Endodermal cell (in vitro differentiated cells): ENCODE data around the gene CRELD2. TPM values are rescaled to one million over a fixed set of nuclear protein-coding genes. Genes with fewer than 3 reads are reported as not detected.

ENCODE experiments used
- DNase-seq: peaks from one replicate; pipeline ENCODE4 v3.0.0-alpha.2; 2017
- H3K27ac ChIP-seq: 2 replicates; pipeline ENCODE4 v1.5.1; 2013; ENCODE audit warnings: mild to moderate bottlenecking, low read depth, low read length, moderate library complexity
- H3K27me3 ChIP-seq: 2 replicates; pipeline ENCODE4 v1.6.1; 2013; ENCODE audit warnings: mild to moderate bottlenecking, low read length, moderate library complexity; ENCODE audit not compliant: insufficient read depth, control insufficient read depth, poor library complexity, severe bottlenecking
- H3K36me3 ChIP-seq: 2 replicates; pipeline ENCODE4 v1.7.0; 2013; ENCODE audit warnings: mild to moderate bottlenecking, low read length, moderate library complexity; ENCODE audit not compliant: control insufficient read depth, insufficient read depth
- H3K4me1 ChIP-seq: one replicate; pipeline ENCODE4 v1.7.0; 2013; ENCODE audit warnings: low read length; ENCODE audit not compliant: control insufficient read depth, insufficient read depth
- H3K4me3 ChIP-seq: 2 replicates; pipeline ENCODE4 v1.5.1; 2013; ENCODE audit warnings: mild to moderate bottlenecking, low read length, moderate library complexity
- H3K9ac ChIP-seq: 2 replicates; pipeline ENCODE4 v1.6.1; 2013; ENCODE audit warnings: mild to moderate bottlenecking, low read length, moderate library complexity; ENCODE audit not compliant: poor library complexity, severe bottlenecking; ENCODE audit errors: extremely low read depth
- H3K9me3 ChIP-seq: 2 replicates; pipeline ENCODE4 v1.6.1; 2013; ENCODE audit warnings: mild to moderate bottlenecking, low read length, moderate library complexity; ENCODE audit not compliant: control insufficient read depth
- H3K27ac Mint-ChIP-seq: 2 replicates; pipeline ENCODE4 v1.8.0; 2020; ENCODE audit warnings: mixed read lengths
- H3K27me3 Mint-ChIP-seq: 2 replicates; pipeline ENCODE4 v1.8.0; 2021; ENCODE audit warnings: mild to moderate bottlenecking, mixed read lengths; ENCODE audit not compliant: insufficient read depth
- H3K36me3 Mint-ChIP-seq: 2 replicates; pipeline ENCODE4 v1.8.0; 2020; ENCODE audit warnings: low read depth, mixed read lengths
- H3K4me1 Mint-ChIP-seq: 2 replicates; pipeline ENCODE4 v1.8.0; 2020; ENCODE audit warnings: mixed read lengths
- H3K4me3 Mint-ChIP-seq: 2 replicates; pipeline ENCODE4 v1.8.0; 2020; ENCODE audit warnings: mild to moderate bottlenecking, moderate library complexity, mixed read lengths
- H3K9me3 Mint-ChIP-seq: 2 replicates; pipeline ENCODE4 v1.8.0; 2020; ENCODE audit warnings: mild to moderate bottlenecking, mixed read lengths
- CTCF ChIP-seq: fragments of 200-600 bp; sonication (generic); conservative IDR thresholded peaks from 2 replicates; pipeline ENCODE4 v1.5.0; 2021; ENCODE audit warnings: antibody characterized with exemption, mild to moderate bottlenecking
- WGBS, 2 experiments: methylation state at CpG; one replicate each; pipeline versions ENCODE4 v1.1.5 to v1.1.7; 2013; ENCODE audit warnings: missing lambda C conversion rate in 2 of 2, mixed read lengths in 1 of 2; ENCODE audit not compliant: insufficient coverage in 1 of 2, insufficient read length in 1 of 2; 5-methylcytosine and 5-hydroxymethylcytosine counted together
- total RNA-seq, 2 donors: library from RNA; stranded (reverse); fragmentation: NEBNext Ultra II Directional in 1 of 2; extraction: Animal tissue kit (Norgen Biotek cat#: 25700) in 1 of 2; gene quantifications; 2 replicates in 1 of 2; 3 replicates in 1 of 2; pipeline ENCODE4 v1.2.1, GENCODE V29; 2021

The CRELD2 gene
- total RNA-seq, 2 donors from 2014 or later = 39.8 to 62.9 TPM

DNA sequence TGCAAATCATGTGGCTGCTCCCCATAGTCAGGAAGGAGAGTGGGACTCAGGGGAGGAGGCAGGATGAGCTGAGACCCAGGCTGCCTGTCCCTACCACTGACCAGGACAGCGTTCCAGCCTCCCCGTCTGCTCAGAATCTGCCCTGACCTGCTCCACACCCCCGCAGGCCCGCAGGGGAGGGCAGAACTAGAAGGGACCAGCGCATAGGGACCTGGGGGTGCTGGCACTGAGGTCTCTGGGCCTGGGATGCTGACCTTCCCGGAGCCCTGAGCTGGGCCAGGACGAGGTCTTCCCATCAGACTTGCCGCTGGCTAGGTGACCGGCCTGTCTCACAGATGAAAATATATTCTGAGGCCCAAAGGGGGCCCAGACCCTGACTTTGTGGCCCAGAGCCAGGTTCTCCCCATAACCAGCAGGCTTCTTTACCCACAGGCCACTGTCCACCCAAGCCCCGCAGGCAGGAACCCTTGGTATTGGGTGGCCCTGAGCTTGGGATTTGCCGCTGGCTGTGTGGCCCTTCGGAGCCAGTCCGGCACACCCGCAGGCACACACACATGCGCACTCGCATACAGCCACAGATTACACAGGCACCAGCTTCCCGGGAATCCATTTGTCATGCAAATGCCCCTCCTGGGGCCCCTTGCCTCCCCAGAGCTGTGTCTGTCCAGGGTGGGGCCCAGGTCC is 28.3 kb downstream of the CRELD2 start:
- Histone ChIP-seq H3K4me1 (peaks cover under 1% of the 10 kb centered on the region), H3K27ac (no peak overlapping the region), H3K36me3 (no peaks in the 10 kb centered on the region), H3K27me3 (no peaks in the 10 kb centered on the region), H3K4me3 (no peak overlapping the region), H3K9ac (no peak overlapping the region), H3K9me3 (no peaks in the 10 kb centered on the region)
- Mint-ChIP-seq H3K27me3 (no peaks in the 10 kb centered on the region), H3K9me3 (no peaks in the 10 kb centered on the region), H3K36me3 (no peaks in the 10 kb centered on the region), H3K4me1 (no peaks in the 10 kb centered on the region), H3K4me3 (no peak overlapping the region), H3K27ac (peak overlapping the region; percentile 72)
- WGBS, 2 experiments = 75 to 81% methylated on average over 11 to 17 of the region's 17 CpGs
- no peak for DNase-seq
- no peak for TF ChIP-seq CTCF

DNA sequence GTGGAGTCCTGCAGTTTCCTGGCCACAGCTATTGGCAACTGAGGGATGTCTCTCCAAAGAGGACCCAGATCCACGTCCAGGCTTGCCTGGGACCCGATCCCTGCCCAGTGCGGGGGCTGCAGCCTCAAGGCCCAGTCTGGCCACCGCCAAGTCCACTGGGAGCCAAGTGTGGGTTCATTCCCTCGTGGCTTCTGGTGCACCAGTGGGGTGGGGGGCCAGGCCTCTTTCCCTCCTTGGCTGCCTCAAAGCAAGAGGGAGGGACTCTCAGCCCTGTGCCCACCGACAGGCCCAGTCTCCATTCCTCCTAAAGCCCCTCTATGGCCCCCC is 28.8 kb downstream of the CRELD2 start:
- no peak overlapping the region for H3K9ac ChIP-seq
- no peak overlapping the region for H3K27ac Mint-ChIP-seq
- H3K9me3 Mint-ChIP-seq = no peaks in the 10 kb centered on the region
- H3K36me3 Mint-ChIP-seq = no peaks in the 10 kb centered on the region
- no peaks in the 10 kb centered on the region for H3K9me3 ChIP-seq
- no peaks in the 10 kb centered on the region for H3K27me3 ChIP-seq
- no peak for DNase-seq
- H3K27me3 Mint-ChIP-seq = no peaks in the 10 kb centered on the region
- 82 to 89% methylated on average over 5 to 6 of the region's 6 CpGs for WGBS, 2 experiments
- no peaks in the 10 kb centered on the region for H3K36me3 ChIP-seq
- H3K4me3 Mint-ChIP-seq = no peak overlapping the region
- TF ChIP-seq CTCF = no peak
- no peak overlapping the region for H3K4me3 ChIP-seq
- no peaks in the 10 kb centered on the region for H3K4me1 Mint-ChIP-seq
- peaks cover 6% of the 10 kb centered on the region for H3K4me1 ChIP-seq
- H3K27ac ChIP-seq = no peak overlapping the region

GRCh38 chr22:49948116-49948957 is 29.9 kb downstream of the CRELD2 start:
- no peaks in the 10 kb centered on the region for H3K36me3 ChIP-seq
- H3K9ac ChIP-seq = no peak overlapping the region
- no peaks in the 10 kb centered on the region for H3K36me3 Mint-ChIP-seq
- peaks cover 6% of the 10 kb centered on the region for H3K4me1 ChIP-seq
- H3K4me1 Mint-ChIP-seq = no peaks in the 10 kb centered on the region
- no peaks in the 10 kb centered on the region for H3K9me3 Mint-ChIP-seq
- H3K27ac ChIP-seq = no peak overlapping the region
- 87% methylated on average over 16 to 23 of the region's 23 CpGs for WGBS, 2 experiments
- TF ChIP-seq CTCF = no peak
- H3K27me3 ChIP-seq = no peaks in the 10 kb centered on the region
- H3K4me3 ChIP-seq = no peak overlapping the region
- H3K9me3 ChIP-seq = no peaks in the 10 kb centered on the region
- H3K27me3 Mint-ChIP-seq = no peaks in the 10 kb centered on the region
- peak; percentile 53 for DNase-seq
- no peak overlapping the region for H3K4me3 Mint-ChIP-seq
- no peak overlapping the region for H3K27ac Mint-ChIP-seq
